ENCODE measurements around the gene ACAD10. TPM values are rescaled to one million over a fixed set of nuclear protein-coding genes. Genes with fewer than 3 reads are reported as not detected.

ACAD10 gene
- total and polyA plus RNA-seq, 12 donors = 14.7 to 65.5 (median 40.7) TPM

DNA sequence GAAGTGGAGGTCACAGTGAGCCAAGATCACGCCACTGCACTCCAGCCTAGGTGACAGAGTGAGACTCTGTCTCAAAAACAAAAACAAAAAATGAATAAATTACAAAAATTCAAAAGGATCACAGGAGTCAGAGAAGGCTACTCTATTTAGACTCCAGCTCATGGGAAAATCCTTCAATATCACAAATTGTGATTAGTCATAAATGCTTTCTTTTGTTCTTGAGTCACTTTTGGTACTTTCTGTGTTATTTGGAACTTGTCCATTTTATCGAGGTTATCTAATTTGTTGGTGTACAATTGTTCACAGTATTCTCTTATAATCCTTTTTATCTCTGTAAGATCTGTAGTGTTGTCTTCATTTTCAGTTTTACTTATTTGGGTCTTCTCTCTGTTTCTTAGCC is 99.8 kb downstream of the ACAD10 start:
- peaks cover 0 to 61% of the 10 kb centered on the region in 2 donors for H3K36me3 ChIP-seq (replicated peaks in 1 of 2)
- peak overlapping the region in 3 of 5 donors; percentile 27 to 70 (median 59) for H3K27ac ChIP-seq
- H3K27me3 ChIP-seq = no peaks in the 10 kb centered on the region
- intact Hi-C loops (cut with DNase I) = no loop called here
- no peak for DNase-seq
- H3K4me1 ChIP-seq (replicated peaks in 1 of 2) = peaks cover 12% of the 10 kb centered on the region in 2 donors
- TF ChIP-seq, protein P1, sequence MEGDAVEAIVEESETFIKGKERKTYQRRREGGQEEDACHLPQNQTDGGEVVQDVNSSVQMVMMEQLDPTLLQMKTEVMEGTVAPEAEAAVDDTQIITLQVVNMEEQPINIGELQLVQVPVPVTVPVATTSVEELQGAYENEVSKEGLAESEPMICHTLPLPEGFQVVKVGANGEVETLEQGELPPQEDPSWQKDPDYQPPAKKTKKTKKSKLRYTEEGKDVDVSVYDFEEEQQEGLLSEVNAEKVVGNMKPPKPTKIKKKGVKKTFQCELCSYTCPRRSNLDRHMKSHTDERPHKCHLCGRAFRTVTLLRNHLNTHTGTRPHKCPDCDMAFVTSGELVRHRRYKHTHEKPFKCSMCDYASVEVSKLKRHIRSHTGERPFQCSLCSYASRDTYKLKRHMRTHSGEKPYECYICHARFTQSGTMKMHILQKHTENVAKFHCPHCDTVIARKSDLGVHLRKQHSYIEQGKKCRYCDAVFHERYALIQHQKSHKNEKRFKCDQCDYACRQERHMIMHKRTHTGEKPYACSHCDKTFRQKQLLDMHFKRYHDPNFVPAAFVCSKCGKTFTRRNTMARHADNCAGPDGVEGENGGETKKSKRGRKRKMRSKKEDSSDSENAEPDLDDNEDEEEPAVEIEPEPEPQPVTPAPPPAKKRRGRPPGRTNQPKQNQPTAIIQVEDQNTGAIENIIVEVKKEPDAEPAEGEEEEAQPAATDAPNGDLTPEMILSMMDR (IDR thresholded peaks at IDR 0.05) = no peak
- no peak for TF ChIP-seq POLR2A (IDR thresholded peaks at IDR 0.05)
- 49 to 60% (median 51%) methylated on average over 2 of the region's 2 CpGs for WGBS, 4 donors
- no peak overlapping the region for H3K4me3 ChIP-seq
- no peaks in the 10 kb centered on the region for H3K9me3 ChIP-seq (replicated peaks in 1 of 3)

DNA sequence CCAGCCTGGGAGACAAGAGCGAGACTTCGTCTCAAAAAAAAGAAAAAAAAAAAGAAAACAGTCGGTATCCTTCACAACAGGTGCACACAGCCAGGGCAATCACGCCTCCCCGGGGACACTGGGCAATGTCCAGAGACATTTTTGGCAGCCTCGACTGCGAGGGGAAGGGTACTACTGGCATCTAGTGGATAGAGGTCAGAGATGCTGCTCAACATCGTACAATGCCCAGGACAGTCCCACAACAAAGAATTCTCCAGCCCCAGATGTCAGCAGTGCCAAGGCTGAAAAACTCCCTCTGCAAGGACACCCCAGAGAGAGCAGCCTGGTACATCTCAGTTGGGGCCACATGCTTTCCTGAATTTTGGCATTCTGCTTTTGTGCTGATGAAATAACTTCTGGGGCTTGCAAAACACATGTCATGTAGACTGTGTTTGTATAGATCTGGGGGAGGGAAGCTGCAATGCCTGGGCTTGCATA is 102.4 kb downstream of the ACAD10 start:
- DNase-seq = peak; percentile 68 to 90 (median 87)
- H3K4me1 ChIP-seq (replicated peaks in 1 of 2) = peaks cover 29 to 36% of the 10 kb centered on the region in 2 donors
- intact Hi-C loops (cut with DNase I) = loop anchor here in 1 of 2 donors (2.0 kb wide), 1 partner anchor 35 kb away; no protein-coding TSS in a partner anchor
- TF ChIP-seq, protein P1 (IDR thresholded peaks at IDR 0.05) = peak in 5 of 6 experiments; percentile 49 to 89 (median 72)
- TF ChIP-seq POLR2A (IDR thresholded peaks at IDR 0.05) = peak in 1 of 2 donors; percentile 6
- no peaks in the 10 kb centered on the region for H3K27me3 ChIP-seq
- H3K9me3 ChIP-seq (replicated peaks in 1 of 3) = no peaks in the 10 kb centered on the region
- WGBS, 4 donors = 32 to 39% (median 36%) methylated on average over 8 of the region's 8 CpGs
- peaks cover 0 to 72% of the 10 kb centered on the region in 2 donors for H3K36me3 ChIP-seq (replicated peaks in 1 of 2)
- H3K27ac ChIP-seq = peak overlapping the region in 4 of 5 donors; percentile 17 to 92 (median 70)
- H3K4me3 ChIP-seq = no peak overlapping the region

DNA sequence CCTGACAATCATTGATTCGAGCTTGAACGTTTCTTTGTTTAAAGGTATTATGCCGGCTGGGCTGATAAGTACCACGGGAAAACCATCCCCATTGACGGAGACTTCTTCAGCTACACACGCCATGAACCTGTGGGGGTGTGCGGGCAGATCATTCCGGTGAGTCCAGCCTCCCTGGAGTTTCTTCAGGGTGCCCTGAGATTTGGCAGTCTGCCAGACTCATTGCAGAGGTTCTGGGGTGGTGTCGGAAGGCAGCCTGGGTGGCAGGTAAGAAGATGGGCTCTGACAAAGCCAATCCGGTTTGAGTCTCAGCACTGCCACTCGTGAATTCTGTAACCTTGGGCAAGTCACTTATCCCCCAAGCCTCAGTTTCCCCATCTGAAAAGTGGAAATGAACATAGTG is 103.9 kb downstream of the ACAD10 start:
- TF ChIP-seq POLR2A (IDR thresholded peaks at IDR 0.05) = no peak
- TF ChIP-seq, protein P1 (IDR thresholded peaks at IDR 0.05) = no peak
- 83 to 93% (median 87%) methylated on average over 10 to 11 of the region's 11 CpGs for WGBS, 4 donors
- Histone ChIP-seq H3K36me3 (replicated peaks in 1 of 2) (peaks cover 0 to 72% of the 10 kb centered on the region in 2 donors), H3K9me3 (replicated peaks in 1 of 3) (no peaks in the 10 kb centered on the region), H3K27me3 (no peaks in the 10 kb centered on the region), H3K27ac (peak overlapping the region in 3 of 5 donors; percentile 36 to 98 (median 92)), H3K4me3 (no peak overlapping the region), H3K4me1 (replicated peaks in 1 of 2) (peaks cover 29 to 36% of the 10 kb centered on the region in 2 donors)
- intact Hi-C loops (cut with DNase I) = loop anchor here in 1 of 2 donors (2.0 kb wide), 1 partner anchor 37 kb away; no protein-coding TSS in a partner anchor
- DNase-seq = no peak

DNA sequence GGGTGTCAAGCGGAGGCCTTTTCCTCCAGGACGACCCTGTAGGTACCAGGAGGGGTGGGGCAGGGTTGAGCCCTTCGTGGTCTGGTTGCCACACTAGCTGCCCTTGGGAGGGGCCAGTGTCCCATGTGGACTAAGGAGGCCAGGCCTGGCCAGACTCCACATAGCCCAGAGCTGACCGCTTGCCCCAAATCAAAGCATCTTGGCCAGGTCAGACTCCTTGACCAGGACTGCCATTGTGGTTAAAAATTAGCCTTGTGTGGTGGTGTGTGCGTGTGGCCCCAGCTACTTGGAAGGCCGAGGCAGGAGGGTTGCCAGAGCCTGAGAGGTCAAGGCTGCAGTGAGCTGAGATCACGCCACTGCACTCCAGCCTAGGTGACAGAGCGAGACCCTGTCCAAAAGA is 105.7 kb downstream of the ACAD10 start:
- peak overlapping the region; percentile 82 to 98 (median 91) for H3K27ac ChIP-seq

More for the DNA sequence above, 105.7 kb downstream of the ACAD10 start:
- peaks cover 29 to 36% of the 10 kb centered on the region in 2 donors for H3K4me1 ChIP-seq (replicated peaks in 1 of 2)
- H3K36me3 ChIP-seq (replicated peaks in 1 of 2) = peaks cover 0 to 75% of the 10 kb centered on the region in 2 donors
- intact Hi-C loops (cut with DNase I) = no loop called here
- H3K9me3 ChIP-seq (replicated peaks in 1 of 3) = no peaks in the 10 kb centered on the region
- 17 to 61% (median 50%) methylated on average over 4 to 8 of the region's 8 CpGs for WGBS, 4 donors
- peak in 5 of 7 donors; percentile 46 to 74 (median 59) for DNase-seq
- H3K27me3 ChIP-seq = no peaks in the 10 kb centered on the region
- no peak overlapping the region for H3K4me3 ChIP-seq
- TF ChIP-seq, protein P1 (IDR thresholded peaks at IDR 0.05) = no peak
- no peak for TF ChIP-seq POLR2A (IDR thresholded peaks at IDR 0.05)

Data from adrenal gland (tissue), 12 donors.